ENCODE results near the gene KIF1C.
"Not testable (repeated sequence)": the region's sequence is repeated elsewhere in the genome, so short reads cannot be mapped to it uniquely, and the experiment has no call there.

Gene KIF1C

GRCh38 chr17:5047446-5047845 is 49.7 kb downstream of the KIF1C start:
- no peak for DNase-seq

DNA sequence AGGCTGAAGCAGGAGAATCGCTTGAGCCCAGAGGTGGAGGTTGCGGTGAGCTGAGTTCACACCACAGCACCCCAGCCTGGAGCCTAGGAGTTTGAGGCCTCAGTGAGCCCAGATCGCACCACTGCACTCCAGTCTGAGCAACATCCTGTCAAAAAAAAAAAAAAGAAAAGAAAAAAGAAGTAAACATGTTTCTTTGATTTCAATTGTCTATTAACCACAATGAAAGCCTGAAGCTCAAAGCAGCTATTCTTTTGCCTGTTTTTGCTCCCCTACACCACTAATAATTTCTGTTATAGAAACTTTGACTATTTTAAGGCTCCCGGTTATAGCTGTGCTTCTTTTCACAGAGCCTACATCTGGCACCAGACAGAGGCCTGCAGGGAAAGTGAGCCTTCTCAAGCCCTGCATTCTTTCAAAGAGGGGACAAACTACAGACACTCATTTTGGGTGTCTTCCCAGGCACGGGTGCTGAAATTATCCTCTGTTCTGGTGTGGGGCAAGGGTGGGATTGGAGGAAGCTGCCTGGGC is 51.6 kb downstream of the KIF1C start:
- no peak for DNase-seq

GRCh38 chr17:5050278-5050677 is 52.5 kb downstream of the KIF1C start:
- no peak for DNase-seq

DNA sequence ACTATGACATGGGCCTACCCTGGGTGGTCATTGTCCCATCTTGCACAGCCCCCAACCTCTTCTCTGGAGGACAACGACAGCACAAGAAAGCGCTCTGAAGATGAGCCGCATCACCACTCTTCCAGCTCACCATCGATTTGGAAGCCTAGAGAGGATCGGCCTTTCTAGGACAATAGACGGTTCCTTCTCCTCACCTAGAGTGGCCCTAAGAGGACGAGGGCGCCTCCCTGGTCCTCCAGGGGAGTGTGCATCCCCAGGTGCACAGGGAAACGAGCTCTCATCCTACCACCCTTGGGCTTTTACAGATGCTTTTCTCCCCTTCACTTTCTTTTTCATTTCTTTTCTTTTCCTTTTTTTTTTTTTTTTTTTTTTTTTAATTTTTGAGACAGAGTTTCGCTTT is 57.8 kb downstream of the KIF1C start:
- DNase-seq = no peak

GRCh38 chr17:5065227-5065744 is 67.5 kb downstream of the KIF1C start:
- DNase-seq = no peak

DNA sequence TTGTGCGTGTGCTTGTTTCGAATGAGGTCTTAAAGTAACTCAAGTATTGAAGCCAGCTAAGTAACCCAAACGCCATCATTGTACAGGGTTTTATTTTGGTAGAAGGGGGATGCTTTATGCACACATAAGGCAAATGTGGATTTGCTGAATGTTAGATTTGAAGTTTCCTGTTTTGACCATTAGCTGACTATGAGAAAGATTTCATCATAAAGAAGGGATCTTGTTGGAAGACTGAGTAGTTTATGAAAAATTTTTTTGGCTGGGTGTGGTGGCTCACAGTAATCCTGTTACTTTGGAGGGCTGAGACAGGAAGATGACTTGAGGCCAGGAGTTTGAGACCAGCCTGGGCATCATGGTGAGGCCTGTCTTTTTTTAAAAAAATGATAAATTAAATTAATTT is 70.5 kb downstream of the KIF1C start:
- peak; percentile 10 for DNase-seq

DNA sequence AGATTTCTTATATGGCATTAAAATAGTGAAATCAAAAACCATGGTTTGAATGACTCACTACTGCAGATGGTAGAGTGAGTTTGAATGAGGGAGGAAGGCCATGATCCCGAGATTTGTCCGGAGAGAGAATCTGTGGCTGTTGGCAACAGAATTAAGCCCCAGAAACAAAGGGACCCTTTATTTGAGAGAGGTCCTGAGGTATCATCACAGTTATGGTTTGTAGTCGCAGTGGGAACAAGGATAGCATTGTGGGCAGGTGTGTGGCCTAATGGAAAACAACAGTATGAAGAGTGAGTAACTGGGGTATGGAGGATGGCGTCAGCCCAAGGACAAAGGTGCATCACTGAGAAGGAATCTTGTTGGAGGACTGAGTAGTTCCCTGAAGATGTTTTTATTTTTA is 72.0 kb downstream of the KIF1C start:
- no peak for DNase-seq

- not testable (repeated sequence) for DNase-seq
Measured at GRCh38 chr17:5075472-5075871, 77.7 kb downstream of the KIF1C start.

DNA sequence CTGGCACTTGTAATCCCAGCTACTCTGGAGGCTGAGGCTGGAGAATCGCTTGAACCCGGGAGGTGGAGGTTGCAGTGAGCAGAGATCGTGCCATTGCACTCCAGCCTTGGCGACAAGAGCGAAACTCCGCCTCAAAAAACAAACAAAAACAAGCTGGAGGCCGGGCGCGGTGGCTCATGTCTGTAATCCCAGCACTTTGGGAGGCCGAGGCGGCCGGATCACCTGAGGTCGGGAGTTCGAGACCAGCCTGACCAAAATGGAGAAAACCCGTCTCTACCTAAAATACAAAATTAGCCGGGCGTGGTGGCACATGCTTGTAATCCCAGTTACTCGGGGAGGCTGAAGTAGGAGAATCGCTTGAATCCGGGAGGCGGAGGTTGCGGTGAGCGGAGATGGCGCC is 79.5 kb downstream of the KIF1C start:
- DNase-seq = not testable (repeated sequence)

GRCh38 chr17:5077781-5078105 is 80.0 kb downstream of the KIF1C start:
- DNase-seq = no peak
